Neuronal stem cell (in vitro differentiated cells): ENCODE results near the gene SHISA8. TPM values are rescaled to one million over a fixed set of nuclear protein-coding genes. Genes with fewer than 3 reads are reported as not detected.

Source experiments
- DNase-seq: peaks from one replicate; pipeline ENCODE4 v3.0.0-alpha.2; 2013; ENCODE audit warnings: low spot score
- H2AFZ ChIP-seq: one replicate; pipeline ENCODE4 v1.6.1; 2013; ENCODE audit warnings: mild to moderate bottlenecking, low read length, inconsistent platforms
- H2AK5ac ChIP-seq: 2 replicates; pipeline ENCODE4 v1.6.1; 2013; ENCODE audit warnings: low read depth, mild to moderate bottlenecking, inconsistent platforms, low read length, moderate library complexity, mixed read lengths
- H2BK120ac ChIP-seq: 2 replicates; pipeline ENCODE4 v1.6.1; 2013; ENCODE audit warnings: low read depth, mild to moderate bottlenecking, inconsistent platforms, low read length, moderate library complexity, mixed read lengths
- H2BK12ac ChIP-seq: one replicate; pipeline ENCODE4 v1.6.1; 2013; ENCODE audit warnings: low read length, inconsistent platforms
- H2BK15ac ChIP-seq: 2 replicates; pipeline ENCODE4 v1.6.1; 2013; ENCODE audit warnings: mild to moderate bottlenecking, low read length, inconsistent platforms, mixed read lengths
- H2BK5ac ChIP-seq: one replicate; pipeline ENCODE4 v1.6.1; 2013; ENCODE audit warnings: inconsistent platforms, mild to moderate bottlenecking, low read length, moderate library complexity
- H3K14ac ChIP-seq: one replicate; pipeline ENCODE4 v1.6.1; 2013; ENCODE audit warnings: low read length, inconsistent platforms
- H3K18ac ChIP-seq: 2 replicates; pipeline ENCODE4 v1.6.1; 2013; ENCODE audit warnings: low read length, inconsistent platforms
- H3K23ac ChIP-seq: 2 replicates; pipeline ENCODE4 v1.6.1; 2013; ENCODE audit warnings: low read depth, mild to moderate bottlenecking, mixed read lengths, low read length, inconsistent platforms; ENCODE audit not compliant: poor library complexity
- H3K27ac ChIP-seq: replicated peaks from 3 replicates; pipeline ENCODE4 v1.5.1; 2013; ENCODE audit warnings: low read length, inconsistent platforms
- H3K27me3 ChIP-seq, 3 experiments: 2 replicates each; pipeline ENCODE4 v1.6.1; 2013; ENCODE audit warnings: low read length in 3 of 3, mild to moderate bottlenecking in 2 of 3, inconsistent platforms in 1 of 3, low read depth in 1 of 3, mixed read lengths in 1 of 3, moderate library complexity in 1 of 3; ENCODE audit not compliant: control insufficient read depth in 3 of 3, insufficient read depth in 3 of 3
- H3K36me3 ChIP-seq, 2 donors: replicated peaks in 1 of 2; 2 replicates each; pipeline ENCODE4 v1.6.1; 2013; ENCODE audit warnings: low read length in 2 of 2; ENCODE audit not compliant: control insufficient read depth in 2 of 2, insufficient read depth in 2 of 2
- H3K4ac ChIP-seq: 2 replicates; pipeline ENCODE4 v1.6.1; 2013; ENCODE audit warnings: inconsistent platforms, mild to moderate bottlenecking, low read length, moderate library complexity
- H3K4me1 ChIP-seq, 2 donors: 1 replicate in 1 of 2; 2 replicates in 1 of 2; pipeline ENCODE4 v1.6.1; 2013; ENCODE audit warnings: low read length in 2 of 2, low read depth in 1 of 2; ENCODE audit not compliant: control insufficient read depth in 2 of 2, insufficient read depth in 1 of 2
- H3K4me2 ChIP-seq: one replicate; pipeline ENCODE4 v1.6.1; 2013; ENCODE audit warnings: mild to moderate bottlenecking, low read length, inconsistent platforms; ENCODE audit not compliant: insufficient read depth, poor library complexity, severe bottlenecking
- H3K4me3 ChIP-seq, 2 donors: 2 replicates each; pipeline ENCODE4 v1.5.1; 2013; ENCODE audit warnings: low read length in 2 of 2, mild to moderate bottlenecking in 2 of 2, inconsistent platforms in 1 of 2, moderate library complexity in 1 of 2
- H3K79me1 ChIP-seq: one replicate; pipeline ENCODE4 v1.6.1; 2013; ENCODE audit warnings: low read depth, mild to moderate bottlenecking, inconsistent platforms, low read length, moderate library complexity
- H3K9ac ChIP-seq: one replicate; pipeline ENCODE4 v1.6.1; 2013; ENCODE audit warnings: mild to moderate bottlenecking, low read depth, low read length, inconsistent platforms; ENCODE audit not compliant: poor library complexity
- H3K9me3 ChIP-seq, 2 donors: replicated peaks in 1 of 2; 2 replicates each; pipeline versions ENCODE3 to v1.6.1; 2013; ENCODE audit warnings: low read length in 2 of 2, mild to moderate bottlenecking in 2 of 2, inconsistent platforms in 1 of 2, low read depth in 1 of 2, mixed read lengths in 1 of 2, moderate library complexity in 1 of 2; ENCODE audit not compliant: control insufficient read depth in 2 of 2, insufficient read depth in 1 of 2
- H4K8ac ChIP-seq: one replicate; pipeline ENCODE4 v1.6.1; 2013; ENCODE audit warnings: low read depth, mild to moderate bottlenecking, inconsistent platforms, low read length, moderate library complexity
- H4K91ac ChIP-seq: one replicate; pipeline ENCODE4 v1.6.1; 2013; ENCODE audit warnings: low read length, low read depth, mild to moderate bottlenecking, inconsistent platforms; ENCODE audit not compliant: poor library complexity
- WGBS, 2 donors: extraction: QIAGEN DNeasy Blood & Tissue Kit; methylation state at CpG; one replicate each; pipeline ENCODE4 v1.1.7; 2013; ENCODE audit warnings: missing lambda C conversion rate in 2 of 2, mixed read lengths in 1 of 2; ENCODE audit not compliant: insufficient read length in 2 of 2, insufficient replicate concordance in 1 of 2; ENCODE audit errors: extremely low coverage in 2 of 2; 5-methylcytosine and 5-hydroxymethylcytosine counted together
- polyA plus RNA-seq, 2 experiments: library from polyadenylated mRNA; stranded (reverse); fragments of 200-250 nt; gene quantifications; one replicate each; pipeline ENCODE4 v1.2.3, GENCODE V29; 2013

The SHISA8 gene
- 0.07 TPM for polyA plus RNA-seq (2013, experiment 1 of 2)
- 0.14 TPM for polyA plus RNA-seq (2013, experiment 2 of 2)

- Histone ChIP-seq H3K27ac (no peak within 1 kb of the TSS), H2BK5ac (peak within 1 kb of the TSS; percentile 24), H2AFZ (peak within 1 kb of the TSS; percentile 85), H3K23ac (peak within 1 kb of the TSS; percentile 73), H2BK12ac (no peak within 1 kb of the TSS), H4K91ac (no peak within 1 kb of the TSS), H3K4me3 (peak within 1 kb of the TSS; percentile 21 to 69), H3K4me1 (peaks cover 6 to 7% of the 10 kb centered on the region in 2 donors), H3K79me1 (no peaks in the 10 kb centered on the region), H3K27me3 (peaks cover 75 to 100% (median 82%) of the 10 kb centered on the region in 3 experiments), H2BK120ac (no peak within 1 kb of the TSS), H3K36me3 (no peaks in the 10 kb centered on the region), H3K18ac (peak within 1 kb of the TSS; percentile 89), H2AK5ac (peak within 1 kb of the TSS; percentile 37), H2BK15ac (no peak within 1 kb of the TSS), H3K9ac (no peak within 1 kb of the TSS), H3K14ac (no peak within 1 kb of the TSS), H4K8ac (no peak within 1 kb of the TSS), H3K9me3 (no peaks in the 10 kb centered on the region), H3K4me2 (peak within 1 kb of the TSS; percentile 57), H3K4ac (no peak within 1 kb of the TSS)
- no peak for DNase-seq
- WGBS, 2 donors = no CpG with 5 or more reads among the region's 63 CpGs
Observed at GRCh38 chr22:41915035-41915785, at the start of gene SHISA8. SHISA8 (minus strand) TSS chr22:41915074; CDS start chr22:41914667, 407 bp downstream.

DNA sequence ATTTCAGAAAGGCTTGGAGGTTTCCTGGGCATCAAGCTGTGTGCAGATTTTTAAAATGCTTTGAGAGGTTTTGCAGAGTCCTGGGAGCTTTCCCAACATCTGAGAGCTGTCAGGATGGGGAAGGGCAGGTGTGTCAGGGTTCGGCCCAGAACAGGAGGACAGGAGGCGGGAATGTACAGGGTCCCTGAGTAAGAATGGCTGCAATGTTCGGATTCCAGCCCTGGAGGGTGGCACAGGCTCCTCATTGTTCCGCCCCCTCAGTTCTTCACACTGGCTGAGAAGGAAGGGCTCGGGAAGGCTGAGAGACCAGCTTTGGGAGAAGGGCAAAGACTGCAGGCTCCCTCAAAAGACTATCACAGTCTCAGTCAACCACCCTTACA lies 49.2 kb upstream of the SHISA8 start:
- H3K36me3 ChIP-seq = no peaks in the 10 kb centered on the region
- H2AFZ ChIP-seq = peak overlapping the region; percentile 25
- H3K27ac ChIP-seq = peak overlapping the region; percentile 41
- H2BK120ac ChIP-seq = no peak overlapping the region
- H2AK5ac ChIP-seq = no peak overlapping the region
- H2BK15ac ChIP-seq = no peak overlapping the region
- no peaks in the 10 kb centered on the region for H3K79me1 ChIP-seq
- no peak overlapping the region for H3K23ac ChIP-seq
- H3K4me3 ChIP-seq = no peak overlapping the region
- H3K18ac ChIP-seq = no peak overlapping the region
- WGBS, 2 donors = no CpG with 5 or more reads among the region's 5 CpGs
- H4K8ac ChIP-seq = no peak overlapping the region
- H2BK5ac ChIP-seq = no peak overlapping the region
- H3K4me1 ChIP-seq = peaks cover 20 to 27% of the 10 kb centered on the region in 2 donors
- H4K91ac ChIP-seq = no peak overlapping the region
- no peak overlapping the region for H3K4me2 ChIP-seq
- H3K9me3 ChIP-seq = no peaks in the 10 kb centered on the region
- no peak overlapping the region for H2BK12ac ChIP-seq
- no peak for DNase-seq
- no peaks in the 10 kb centered on the region for H3K27me3 ChIP-seq
- no peak overlapping the region for H3K4ac ChIP-seq
- no peak overlapping the region for H3K14ac ChIP-seq
- no peak overlapping the region for H3K9ac ChIP-seq

- no peaks in the 10 kb centered on the region for H3K36me3 ChIP-seq
- peak overlapping the region; percentile 27 for H3K4me2 ChIP-seq
- no peaks in the 10 kb centered on the region for H3K79me1 ChIP-seq
- no peak overlapping the region for H2BK120ac ChIP-seq
- no peak for DNase-seq
- H2AFZ ChIP-seq = peak overlapping the region; percentile 25
- H2BK5ac ChIP-seq = no peak overlapping the region
- H4K91ac ChIP-seq = no peak overlapping the region
- no peak overlapping the region for H3K9ac ChIP-seq
- no peak overlapping the region for H2AK5ac ChIP-seq
- H3K23ac ChIP-seq = no peak overlapping the region
- H3K27ac ChIP-seq = peak overlapping the region; percentile 8
- no peak overlapping the region for H2BK15ac ChIP-seq
- H4K8ac ChIP-seq = no peak overlapping the region
- H3K4ac ChIP-seq = no peak overlapping the region
- no peaks in the 10 kb centered on the region for H3K9me3 ChIP-seq
- H3K27me3 ChIP-seq = no peaks in the 10 kb centered on the region
- H3K18ac ChIP-seq = peak overlapping the region; percentile 17
- H2BK12ac ChIP-seq = no peak overlapping the region
- H3K14ac ChIP-seq = no peak overlapping the region
- H3K4me3 ChIP-seq = no peak overlapping the region
- WGBS, 2 donors = no CpG with 5 or more reads among the region's 9 CpGs
- peaks cover 17 to 23% of the 10 kb centered on the region in 2 donors for H3K4me1 ChIP-seq
Observed at GRCh38 chr22:41963453-41964111, 48.7 kb upstream of the SHISA8 start.

- Histone ChIP-seq H3K9ac (no peak overlapping the region), H3K23ac (no peak overlapping the region), H2BK15ac (peak overlapping the region; percentile 25), H3K27me3 (peaks cover 0 to 2% (median 0%) of the 10 kb centered on the region in 3 experiments), H3K36me3 (no peaks in the 10 kb centered on the region), H4K91ac (peak overlapping the region; percentile 22), H3K4me3 (peak overlapping the region in 1 of 2 donors; percentile 11), H3K4ac (no peak overlapping the region), H3K4me2 (peak overlapping the region; percentile 43), H3K79me1 (peaks cover 2% of the 10 kb centered on the region), H3K14ac (no peak overlapping the region), H2BK120ac (no peak overlapping the region), H2BK5ac (no peak overlapping the region), H3K9me3 (no peaks in the 10 kb centered on the region), H2AK5ac (peak overlapping the region; percentile 61), H3K4me1 (peaks cover 3 to 5% of the 10 kb centered on the region in 2 donors), H4K8ac (no peak overlapping the region), H3K18ac (peak overlapping the region; percentile 81), H2AFZ (peak overlapping the region; percentile 22), H2BK12ac (peak overlapping the region; percentile 2), H3K27ac (no peak overlapping the region)
- WGBS, 2 donors = no CpG with 5 or more reads among the region's 23 CpGs
- no peak for DNase-seq
Observed at GRCh38 chr22:41957941-41958556, 43.2 kb upstream of the SHISA8 start.
